Activated naive CD4-positive, alpha-beta T cell treated with anti-CD3 and anti-CD28 coated beads, Interleukin-2, amount 50 U/mL, for 16 hours (primary cell): ENCODE measurements around the gene CYP2C8.
"Not testable (repeated sequence)": the region's sequence is repeated elsewhere in the genome, so short reads cannot be mapped to it uniquely, and the experiment has no call there.

ENCODE experiments used
- DNase-seq: peaks from one replicate; pipeline ENCODE4 v3.0.0-alpha.2; 2020

The CYP2C8 gene

GRCh38 chr10:95069286-95069685 is at the start of gene CYP2C8:
Gene CYP2C8 (minus strand): TSS chr10:95069497. CDS start chr10:95069402, 95 bp downstream.
- DNase-seq, result no peak

DNA sequence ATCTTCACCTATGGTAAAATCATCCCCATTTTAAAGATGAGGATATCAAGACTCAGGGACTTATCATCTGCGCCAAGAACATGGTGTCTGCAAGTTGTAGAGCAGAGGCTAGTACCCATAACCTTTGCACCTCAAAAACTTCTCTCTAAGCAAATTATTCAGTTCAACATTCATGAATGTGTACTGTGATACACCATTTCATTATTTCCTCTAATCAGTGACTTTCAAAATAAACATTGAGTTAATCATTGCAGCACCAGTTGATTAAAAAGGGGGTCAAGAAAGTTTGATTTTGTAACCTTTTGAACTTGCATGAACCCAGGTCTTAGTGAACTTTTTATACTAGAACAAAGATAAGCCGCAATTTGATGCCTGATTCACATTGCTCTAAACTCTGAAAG is 47.6 kb upstream of the CYP2C8 start:
- DNase-seq, result no peak

DNA sequence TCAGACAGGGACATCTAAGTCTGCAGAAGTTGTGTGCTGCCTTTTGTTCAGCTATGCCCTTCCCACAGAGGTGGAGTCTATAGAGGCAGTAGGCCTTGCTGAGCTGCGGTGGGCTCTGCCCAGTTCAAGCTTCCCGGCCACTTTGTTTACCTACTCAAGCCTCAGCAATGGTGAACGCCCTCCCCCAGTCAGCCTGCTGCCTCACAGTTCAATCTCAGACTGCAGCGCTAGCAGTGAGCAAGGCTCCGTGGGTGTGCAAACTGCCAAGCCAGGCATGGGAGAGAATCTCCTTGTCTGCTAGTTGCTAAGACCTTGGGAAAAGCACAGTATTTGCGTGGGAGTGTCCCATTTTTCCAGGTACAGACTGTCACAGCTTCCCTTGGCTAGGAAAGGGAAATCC is 41.5 kb upstream of the CYP2C8 start:
- DNase-seq, result not testable (repeated sequence)

- DNase-seq, result no peak
Observed at GRCh38 chr10:95097805-95098204, 28.5 kb upstream of the CYP2C8 start.

DNA sequence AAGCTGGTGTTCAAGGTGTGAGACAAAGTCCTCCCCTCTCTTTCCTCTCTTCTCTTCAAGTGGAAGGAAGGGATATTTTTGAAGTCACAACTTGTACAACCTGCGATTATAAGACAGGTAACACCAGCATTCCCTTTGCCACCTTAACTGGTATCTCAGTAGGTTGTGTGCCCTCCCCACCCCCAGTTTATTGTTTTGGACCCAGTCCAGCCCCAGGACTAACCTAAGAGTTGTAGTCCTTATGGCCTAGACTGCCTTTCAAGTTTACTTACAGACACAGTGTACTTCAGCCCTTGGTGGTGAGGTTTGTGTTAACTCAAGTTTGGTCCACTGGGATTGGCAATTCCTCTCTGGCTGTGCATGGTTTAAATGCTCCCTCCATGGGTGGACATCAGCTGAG is 26.8 kb upstream of the CYP2C8 start:
- no peak for DNase-seq

DNA sequence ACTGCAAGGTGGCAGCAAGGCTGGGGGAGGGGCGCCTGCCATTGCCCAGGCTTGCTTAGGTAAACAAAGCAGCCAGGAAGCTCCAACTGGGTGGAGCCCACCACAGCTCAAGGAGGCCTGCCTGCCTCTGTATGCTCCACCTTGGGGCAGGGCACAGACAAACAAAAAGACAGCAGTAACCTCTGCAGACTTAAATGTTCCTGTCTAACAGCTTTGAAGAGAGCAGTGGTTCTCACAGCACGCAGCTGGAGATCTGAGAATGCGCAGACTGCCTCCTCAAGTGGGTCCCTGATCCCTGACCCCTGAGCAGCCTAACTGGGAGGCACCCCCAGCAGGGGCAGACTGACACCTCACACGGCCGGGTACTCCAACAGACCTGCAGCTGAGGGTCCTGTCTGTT is 10.3 kb upstream of the CYP2C8 start:
- not testable (repeated sequence) for DNase-seq

GRCh38 chr10:95077556-95077955 is 8.3 kb upstream of the CYP2C8 start:
- DNase-seq, result no peak

GRCh38 chr10:95071107-95071660 is 1.9 kb upstream of the CYP2C8 start:
- DNase-seq, result no peak

DNA sequence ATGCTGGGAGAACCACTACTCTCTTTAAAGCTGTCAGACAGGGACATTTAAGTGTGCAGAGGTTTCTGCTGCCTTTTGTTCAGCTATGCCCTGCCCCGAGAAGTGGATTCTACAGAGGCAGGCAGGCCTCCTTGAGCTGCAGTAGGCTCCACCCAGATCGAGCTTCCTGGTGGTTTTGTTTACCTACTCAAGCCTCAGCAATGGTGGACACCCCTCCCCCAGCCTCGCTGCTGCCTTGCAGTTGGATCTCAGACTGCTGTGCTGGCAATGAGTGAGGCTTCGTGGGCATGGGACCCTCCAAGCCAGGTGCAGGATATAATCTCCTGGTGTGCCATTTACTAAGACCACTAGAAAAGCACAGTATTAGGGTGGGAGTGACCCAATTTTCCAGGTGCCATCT is 5.2 kb downstream of the CYP2C8 start:
- not testable (repeated sequence) for DNase-seq

DNA sequence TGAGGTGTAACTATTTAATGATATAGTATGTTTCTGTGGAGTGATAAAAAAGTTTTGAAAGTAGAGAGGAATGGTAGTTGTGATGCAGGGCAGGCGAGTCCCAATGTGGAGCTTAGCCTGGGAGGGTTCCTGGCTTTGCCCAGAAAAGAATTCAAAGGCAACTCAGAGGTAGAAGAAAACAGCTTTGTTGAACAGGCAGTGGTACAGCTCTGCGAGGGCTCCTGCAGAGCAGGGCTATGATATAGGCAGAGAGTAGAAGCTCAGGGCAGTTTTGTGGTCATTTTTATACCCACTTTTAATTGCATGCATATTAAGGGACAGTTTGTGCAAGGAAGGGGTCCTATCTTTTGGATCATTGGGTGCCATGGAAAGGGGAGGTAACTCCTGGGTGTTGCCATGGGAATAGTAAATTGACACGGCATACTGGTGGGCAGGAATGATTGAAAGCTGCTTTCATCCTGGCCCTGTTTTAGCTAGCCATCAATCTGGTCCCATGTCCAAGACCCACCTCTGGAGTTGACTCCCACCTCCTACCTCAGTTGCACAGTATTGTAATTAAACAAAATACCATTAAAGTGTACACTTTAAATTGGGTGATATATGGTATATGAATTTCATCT is 12.4 kb downstream of the CYP2C8 start:
- no peak for DNase-seq

DNA sequence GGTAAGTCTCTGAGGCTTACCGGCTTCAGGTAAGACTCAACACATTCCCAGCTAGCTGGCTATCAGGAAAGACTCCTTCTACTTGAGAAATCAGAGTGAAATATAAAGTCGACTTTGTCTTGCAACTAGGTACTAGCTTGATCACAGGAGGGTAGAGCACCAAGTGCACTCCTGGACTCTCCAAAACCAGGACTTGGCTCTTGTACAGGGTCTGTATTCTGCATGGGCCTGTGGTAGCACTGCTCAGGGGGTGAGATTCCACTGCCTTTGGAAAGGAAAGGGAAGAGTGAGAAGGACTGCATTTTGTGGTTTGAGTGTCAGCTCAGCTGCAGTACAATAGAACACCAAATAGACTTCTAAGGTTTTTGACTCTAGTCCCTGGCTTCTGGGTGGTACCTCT is 19.4 kb downstream of the CYP2C8 start:
- no peak for DNase-seq

- no peak for DNase-seq
Observed at GRCh38 chr10:95048206-95048605, 21.1 kb downstream of the CYP2C8 start.

DNA sequence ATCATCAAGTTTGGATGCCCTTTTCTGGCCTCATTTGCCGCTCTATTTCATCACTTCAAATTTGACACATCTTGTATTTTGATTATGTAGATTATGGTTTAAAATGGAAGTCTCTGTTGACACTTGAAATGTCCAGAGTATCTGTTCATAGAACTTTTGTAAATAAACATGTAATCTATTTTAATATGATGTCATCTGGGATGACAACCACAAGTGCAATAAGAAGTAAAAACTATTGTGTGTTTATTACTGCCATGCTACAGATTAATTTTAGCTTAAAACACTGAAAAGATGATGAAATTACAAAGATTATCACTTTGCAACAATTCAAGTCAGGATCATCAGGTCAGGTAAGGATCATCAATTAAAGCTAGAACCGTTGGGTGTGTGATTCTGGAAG is 30.0 kb downstream of the CYP2C8 start:
- DNase-seq, result no peak

- DNase-seq, result no peak
Observed at GRCh38 chr10:95035332-95036295, 33.7 kb downstream of the CYP2C8 start.

DNA sequence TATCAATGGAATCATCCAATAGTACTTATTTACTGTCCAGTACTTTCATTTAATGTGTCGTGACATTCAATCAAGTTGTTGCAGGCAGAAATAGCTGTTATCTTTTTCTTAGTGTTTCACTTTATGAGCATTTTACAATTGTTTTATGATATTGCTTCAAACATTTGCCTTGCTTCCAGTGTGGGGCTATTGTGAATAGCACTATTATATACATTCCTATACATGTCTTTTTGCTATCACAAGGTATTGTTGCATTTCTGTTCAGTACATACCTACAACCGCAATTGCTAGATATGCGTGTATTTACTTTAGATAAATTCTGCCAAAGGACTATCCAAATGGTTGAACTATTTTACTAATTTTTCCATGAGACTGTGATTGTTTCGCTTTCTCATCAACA is 34.9 kb downstream of the CYP2C8 start:
- DNase-seq, result no peak

DNA sequence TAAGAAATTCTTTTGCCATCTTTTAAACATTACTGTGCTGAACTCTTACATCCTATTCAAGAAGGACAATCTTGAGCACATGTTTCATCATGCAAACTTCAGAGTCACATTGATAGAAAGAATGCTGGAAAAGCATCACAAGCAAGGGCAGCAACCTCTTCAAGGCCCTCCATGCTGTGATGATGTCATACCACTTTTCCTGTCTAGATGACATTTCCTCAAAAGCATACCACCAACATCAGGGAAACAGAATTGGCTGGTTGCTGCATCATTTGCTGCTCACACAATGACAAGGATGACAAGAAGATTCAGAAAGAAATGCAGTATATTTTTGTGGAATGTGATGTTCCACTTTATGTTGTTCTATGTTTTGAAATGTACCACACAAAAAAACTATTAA is 37.6 kb downstream of the CYP2C8 start:
- no peak for DNase-seq

DNA sequence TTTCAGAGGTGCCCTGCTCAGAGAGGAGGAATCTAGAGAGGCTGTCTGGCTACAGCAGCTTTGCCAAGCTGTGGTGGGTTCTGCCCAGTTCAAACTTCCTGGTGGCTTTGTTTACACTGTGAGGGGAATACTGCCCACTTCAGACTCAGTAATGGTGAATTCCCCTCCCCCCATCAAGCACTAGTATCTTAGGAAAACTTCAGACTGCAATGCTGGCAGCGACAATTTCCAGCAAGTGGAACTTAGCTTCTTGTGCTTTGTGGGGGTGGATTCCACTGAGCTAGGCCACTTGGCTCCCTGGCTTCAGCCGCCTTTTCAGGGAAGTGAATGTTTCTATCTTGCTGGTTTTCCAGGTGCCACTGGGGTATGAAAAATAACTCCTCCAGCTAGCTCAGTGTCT is 42.8 kb downstream of the CYP2C8 start:
- no peak for DNase-seq

GRCh38 chr10:94997741-94998174 is 71.5 kb downstream of the CYP2C8 start:
- no peak for DNase-seq

DNA sequence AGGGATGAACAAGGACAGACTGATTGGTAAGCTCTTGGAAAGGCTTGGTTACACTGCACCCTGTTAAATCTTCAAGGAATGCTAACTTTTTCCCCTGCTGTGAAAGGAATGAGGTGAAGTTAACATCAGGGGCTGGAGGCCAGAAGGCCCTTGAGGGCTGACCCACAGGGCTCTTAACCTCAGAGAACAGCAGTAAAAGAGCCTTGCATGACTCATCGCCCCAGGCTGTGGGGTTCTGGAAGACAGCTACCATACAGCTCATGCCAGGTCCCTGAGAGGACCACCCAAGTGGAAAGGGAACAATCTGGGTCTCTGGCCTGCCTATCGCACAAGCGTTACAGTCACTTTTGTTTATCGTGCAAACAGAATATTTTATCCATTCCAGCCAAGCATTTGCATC is 76.5 kb downstream of the CYP2C8 start:
- no peak for DNase-seq

DNA sequence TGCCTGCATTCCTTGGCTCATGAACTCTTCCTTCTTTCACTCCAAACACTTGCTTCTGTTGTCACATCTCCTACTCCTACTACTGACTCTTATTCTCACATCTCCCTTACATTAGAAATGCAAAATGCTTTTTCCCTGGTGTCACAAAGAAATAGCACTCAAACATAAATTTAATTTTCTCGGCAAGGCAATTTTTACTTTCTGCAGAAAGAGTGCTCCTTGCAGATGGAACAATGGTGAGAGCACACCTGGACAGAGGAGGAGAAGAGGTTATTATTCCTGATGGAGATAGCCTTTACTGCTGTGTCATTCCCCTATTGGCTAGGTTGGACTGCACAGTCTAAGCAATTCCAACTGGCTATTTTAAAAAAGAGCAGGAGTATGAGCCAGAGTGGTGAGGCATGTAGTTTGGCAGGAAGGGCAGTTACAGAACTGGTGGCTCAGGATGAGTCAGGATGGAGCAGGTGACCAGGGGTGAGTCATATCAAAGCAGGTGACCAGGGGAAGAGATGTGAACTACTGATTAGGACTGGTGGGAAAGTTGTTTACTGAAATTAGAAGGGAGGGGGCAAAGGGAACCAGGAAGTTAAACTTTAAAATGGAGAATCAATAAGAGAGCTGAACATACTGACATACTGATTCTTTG is 77.9 kb downstream of the CYP2C8 start:
- no peak for DNase-seq

GRCh38 chr10:94989192-94989591 is 80.1 kb downstream of the CYP2C8 start:
- DNase-seq, result no peak
